Esophagus squamous epithelium (tissue), 5 donors: Measurements from ENCODE around the gene ITSN1. TPM values are rescaled to one million over a fixed set of nuclear protein-coding genes. Genes with fewer than 3 reads are reported as not detected.
"Not testable (repeated sequence)": the region's sequence is repeated elsewhere in the genome, so short reads cannot be mapped to it uniquely, and the experiment has no call there.

ENCODE experiments used
- DNase-seq: peaks from one replicate; lab custom pipeline; 2025; lab: John Stamatoyannopoulos, UW
- H3K27ac ChIP-seq, 4 donors: fragments of 200-600 bp; sonication (generic); one replicate each; pipeline ENCODE4 v1.5.1; 2016 to 2019; ENCODE audit warnings: mild to moderate bottlenecking in 1 of 4
- H3K27me3 ChIP-seq, 4 donors: fragments of 200-600 bp; sonication (generic); 1 replicate in 3 of 4; 2 replicates in 1 of 4; pipeline versions ENCODE4 v1.5.1 to v1.6.0; 2017 to 2021; ENCODE audit warnings: antibody characterized with exemption in 1 of 4
- H3K36me3 ChIP-seq, 3 donors: fragments of 200-600 bp; sonication (generic); one replicate each; pipeline ENCODE4 v1.5.1; 2016 to 2019
- H3K4me1 ChIP-seq, 3 donors: fragments of 200-600 bp; sonication (generic); one replicate each; pipeline ENCODE4 v1.5.1; 2017 to 2019
- H3K4me3 ChIP-seq, 4 donors: fragments of 200-600 bp; sonication (generic); 1 replicate in 3 of 4; 2 replicates in 1 of 4; pipeline ENCODE4 v1.5.1; 2016 to 2019; ENCODE audit warnings: mild to moderate bottlenecking in 2 of 4, moderate library complexity in 1 of 4
- H3K9me3 ChIP-seq, 3 donors: fragments of 200-600 bp; sonication (generic); one replicate each; pipeline ENCODE4 v1.5.1; 2016 to 2019
- CTCF ChIP-seq, 6 experiments: fragments of 450-650 bp in 4 of 6; fragments of 200-600 bp in 2 of 6; sonication (generic) in 2 of 6; IDR thresholded peaks; one replicate each; pipeline ENCODE4 v1.5.1; 2016 to 2019; ENCODE audit warnings: antibody characterized with exemption in 6 of 6, mild to moderate bottlenecking in 4 of 6, moderate library complexity in 4 of 6
- POLR2A ChIP-seq, 4 donors: fragments of 450-650 bp; IDR thresholded peaks; one replicate each; pipeline ENCODE4 v1.6.1; 2017; ENCODE audit warnings: antibody characterized with exemption in 4 of 4, mild to moderate bottlenecking in 4 of 4, moderate library complexity in 3 of 4
- WGBS, 2 donors: methylation state at CpG; one replicate each; pipeline ENCODE4 v1.1.5; 2018; 5-methylcytosine and 5-hydroxymethylcytosine counted together
- intact Hi-C: fragments of 100-400 bp; cut with DNase I; formaldehyde crosslinking; loops from one replicate; pipeline ENCODE4 v1.15.0; 2022
- total RNA-seq, 4 donors: library from RNA; depleted of rRNA; stranded (reverse); fragments of >200 nt; gene quantifications; one replicate each; pipeline ENCODE4 v1.1.0, GENCODE V29; 2016
- donor health status: DM: yes; HTN: yes; CAD: no.

Gene ITSN1
- total RNA-seq, 4 donors from 2014 or later: 9.5 to 27.1 (median 11.6) TPM

GRCh38 chr21:33780631-33781030 is 138.3 kb downstream of the ITSN1 start:
- 86 to 89% methylated on average over 2 of the region's 2 CpGs for WGBS, 2 donors
- Histone ChIP-seq H3K9me3 (no peaks in the 10 kb centered on the region), H3K36me3 (peaks cover 0 to 13% (median 0%) of the 10 kb centered on the region in 3 donors), H3K27ac (no peak overlapping the region), H3K4me1 (no peaks in the 10 kb centered on the region), H3K4me3 (no peak overlapping the region), H3K27me3 (no peaks in the 10 kb centered on the region)
- TF ChIP-seq POLR2A (IDR thresholded peaks at IDR 0.05): no peak
- TF ChIP-seq CTCF (IDR thresholded peaks at IDR 0.05): no peak
- intact Hi-C loops: no loop called here
- DNase-seq: no peak

GRCh38 chr21:33781121-33781520 is 138.8 kb downstream of the ITSN1 start:
- WGBS, 2 donors: 89 to 97% methylated on average over 2 of the region's 2 CpGs
- Histone ChIP-seq H3K36me3 (peaks cover 0 to 12% (median 0%) of the 10 kb centered on the region in 3 donors), H3K9me3 (no peaks in the 10 kb centered on the region), H3K4me3 (no peak overlapping the region), H3K27ac (no peak overlapping the region), H3K27me3 (no peaks in the 10 kb centered on the region), H3K4me1 (no peaks in the 10 kb centered on the region)
- DNase-seq: no peak
- intact Hi-C loops: no loop called here
- TF ChIP-seq CTCF (IDR thresholded peaks at IDR 0.05) (no peak), POLR2A (IDR thresholded peaks at IDR 0.05) (no peak)

- H3K4me1 ChIP-seq: no peaks in the 10 kb centered on the region
- TF ChIP-seq POLR2A (IDR thresholded peaks at IDR 0.05): no peak
- no peak for TF ChIP-seq CTCF (IDR thresholded peaks at IDR 0.05)
- H3K4me3 ChIP-seq: no peak overlapping the region
- WGBS, 2 donors: 85 to 90% methylated on average over 2 of the region's 2 CpGs
- DNase-seq: no peak
- no peaks in the 10 kb centered on the region for H3K27me3 ChIP-seq
- no peak overlapping the region for H3K27ac ChIP-seq
- peaks cover 0 to 19% (median 0%) of the 10 kb centered on the region in 3 donors for H3K36me3 ChIP-seq
- intact Hi-C loops: no loop called here
- H3K9me3 ChIP-seq: no peaks in the 10 kb centered on the region
Measured at GRCh38 chr21:33783187-33783979, 141.1 kb downstream of the ITSN1 start.

- TF ChIP-seq CTCF (IDR thresholded peaks at IDR 0.05) (no peak), POLR2A (IDR thresholded peaks at IDR 0.05) (no peak)
- intact Hi-C loops: no loop called here
Measured at GRCh38 chr21:33787431-33787830, 145.1 kb downstream of the ITSN1 start.

GRCh38 chr21:33788438-33788837 is 146.1 kb downstream of the ITSN1 start:
- H3K27me3 ChIP-seq, intact Hi-C loops, H3K9me3 ChIP-seq: not testable (repeated sequence)

More at GRCh38 chr21:33787431-33787830, 145.1 kb downstream of the ITSN1 start:
- DNase-seq: no peak
- no peak overlapping the region for H3K27ac ChIP-seq
- H3K4me3 ChIP-seq: no peak overlapping the region
- peaks cover 0 to 7% (median 0%) of the 10 kb centered on the region in 3 donors for H3K36me3 ChIP-seq
- H3K4me1 ChIP-seq: no peaks in the 10 kb centered on the region
- no peaks in the 10 kb centered on the region for H3K9me3 ChIP-seq
- H3K27me3 ChIP-seq: no peaks in the 10 kb centered on the region
- WGBS, 2 donors: 76 to 85% methylated on average over 2 of the region's 2 CpGs

More at GRCh38 chr21:33788438-33788837, 146.1 kb downstream of the ITSN1 start:
- 92 to 94% methylated on average over 5 of the region's 5 CpGs for WGBS, 2 donors
- not testable (repeated sequence) for H3K4me1 ChIP-seq, H3K27ac ChIP-seq, H3K36me3 ChIP-seq, H3K4me3 ChIP-seq, DNase-seq
